ENCODE measurements around the gene PTH1R. TPM values are rescaled to one million over a fixed set of nuclear protein-coding genes. Genes with fewer than 3 reads are reported as not detected.

Gene PTH1R
- total RNA-seq, 1 experiment from 2014 or later: 1.0 TPM

DNA sequence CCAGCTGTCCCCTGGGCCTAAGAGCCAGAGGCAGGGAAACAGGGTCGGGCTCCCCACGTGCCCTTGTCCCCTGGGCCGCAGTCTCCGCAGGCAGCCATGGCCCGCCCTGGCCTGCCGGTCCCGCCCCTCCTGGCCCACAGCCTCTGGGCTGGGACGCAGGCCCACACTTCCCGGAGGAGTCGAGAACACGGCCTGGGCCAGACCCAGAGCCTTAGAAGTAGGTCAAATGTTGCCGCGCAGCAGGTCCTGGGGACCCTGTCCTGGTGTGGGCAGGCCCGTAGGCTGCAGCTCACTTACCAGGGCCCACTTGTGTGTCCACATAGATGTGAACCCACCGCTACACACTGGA, 10.0 kb upstream of the PTH1R start:
- Histone ChIP-seq H2AK5ac (ENCODE audit: insufficient read length, low read length) (no peak overlapping the region), H3K9ac (ENCODE audit: extremely low read depth, insufficient read length, low read length) (no peak overlapping the region), H2AFZ (ENCODE audit: low read length) (no peak overlapping the region), H2BK120ac (ENCODE audit: low read depth, low read length, poor library complexity, severe bottlenecking) (no peak overlapping the region), H4K5ac (ENCODE audit: insufficient read length, low read depth, low read length) (no peak overlapping the region), H2BK20ac (ENCODE audit: low read depth, low read length, poor library complexity, severe bottlenecking) (no peak overlapping the region), H3K27ac (ENCODE audit: insufficient read length, low read depth, low read length) (no peak overlapping the region), H2BK5ac (ENCODE audit: insufficient read length, low read length) (no peak overlapping the region), H3K23me2 (ENCODE audit: insufficient read length, low read depth, low read length, poor library complexity, severe bottlenecking) (no peaks in the 10 kb centered on the region), H4K20me1 (ENCODE audit: control insufficient read depth, insufficient read depth, insufficient read length) (no peaks in the 10 kb centered on the region), H2BK12ac (ENCODE audit: insufficient read length, low read depth, low read length) (no peak overlapping the region), H3K9me3 (ENCODE audit: control insufficient read depth, low read depth, low read length) (no peaks in the 10 kb centered on the region), H3K79me2 (ENCODE audit: insufficient read depth, low read length) (no peaks in the 10 kb centered on the region), H3K23ac (ENCODE audit: insufficient read length, low read depth, low read length) (no peak overlapping the region), H2BK15ac (ENCODE audit: low read depth, low read length) (no peak overlapping the region), H4K8ac (replicated peaks; ENCODE audit: insufficient read length, low read depth, low read length) (no peak overlapping the region), H4K91ac (ENCODE audit: insufficient read length, low read depth, low read length) (no peak overlapping the region), H3K27me3 (ENCODE audit: insufficient read depth, low read length) (no peaks in the 10 kb centered on the region), H3K14ac (ENCODE audit: insufficient read depth, low read length) (no peak overlapping the region), H3K4ac (ENCODE audit: low read depth, low read length) (no peak overlapping the region), H3K79me1 (ENCODE audit: insufficient read depth, low read depth, low read length, poor library complexity, severe bottlenecking) (no peaks in the 10 kb centered on the region), H3K4me1 (ENCODE audit: insufficient read depth, low read length) (no peaks in the 10 kb centered on the region), H3K4me2 (ENCODE audit: insufficient read depth, insufficient read length, low read length) (no peak overlapping the region), H3T11ph (ENCODE audit: low read length) (no peak overlapping the region), H3K56ac (ENCODE audit: insufficient read length, low read depth, low read length) (no peak overlapping the region), H3K18ac (ENCODE audit: insufficient read length, low read depth, low read length) (no peak overlapping the region)
- Mint-ChIP-seq H3K27ac (no peak overlapping the region), H3K4me1 (peaks cover 8 to 23% of the 10 kb centered on the region in 2 experiments), H3K27me3 (ENCODE audit: low read depth) (peaks cover 40% of the 10 kb centered on the region), H3K4me3 (no peak overlapping the region), H3K9me3 (no peaks in the 10 kb centered on the region), H3K36me3 (ENCODE audit: insufficient read depth in 1 of 3, low read depth in 3 of 3) (no peaks in the 10 kb centered on the region)
- no peak for TF ChIP-seq CTCF (conservative IDR thresholded peaks at IDR 0.05)
- no peak for DNase-seq
- WGBS (ENCODE audit: extremely low coverage, insufficient read length, low lambda C conversion rate): no CpG with 5 or more reads among the region's 15 CpGs

Data from H9 (cell line).